OCI-LY1 (cell line): ENCODE data around the gene TMEM130.

Experiments
- CTCF ChIP-seq: fragments of 200-600 bp; sonication (generic), shearing (Covaris generic); IDR thresholded peaks from 2 replicates; pipeline ENCODE4 v1.5.1; 2017; ENCODE audit warnings: mild to moderate bottlenecking, antibody characterized with exemption, low read length, moderate library complexity, mixed read lengths
- EZH2 ChIP-seq: fragments of 200-600 bp; sonication (generic), shearing (Covaris generic); IDR thresholded peaks from 2 replicates; pipeline ENCODE4 v1.8.0; 2017; ENCODE audit warnings: borderline replicate concordance, mixed run types, mild to moderate bottlenecking, antibody characterized with exemption, low read length, moderate library complexity, mixed read lengths

GRCh38 chr7:98827258-98827657 is 42.6 kb downstream of the TMEM130 start:
- TF ChIP-seq CTCF (no peak), EZH2 (no peak)
